GM12873 (cell line): ENCODE results near the gene PPP1R15B.
A peak's percentile ranks its signal among the peaks of the same experiment; 100 is the strongest.

Experiments
- TF ChIP-seq, protein P1 (sequence below): IDR thresholded peaks from 2 replicates; pipeline ENCODE4 v1.5.1; 2012; ENCODE audit warnings: low read depth, mild to moderate bottlenecking, moderate library complexity, low read length, control low read depth; ENCODE audit not compliant: insufficient read depth; ENCODE audit errors: missing control alignments

Gene PPP1R15B

DNA sequence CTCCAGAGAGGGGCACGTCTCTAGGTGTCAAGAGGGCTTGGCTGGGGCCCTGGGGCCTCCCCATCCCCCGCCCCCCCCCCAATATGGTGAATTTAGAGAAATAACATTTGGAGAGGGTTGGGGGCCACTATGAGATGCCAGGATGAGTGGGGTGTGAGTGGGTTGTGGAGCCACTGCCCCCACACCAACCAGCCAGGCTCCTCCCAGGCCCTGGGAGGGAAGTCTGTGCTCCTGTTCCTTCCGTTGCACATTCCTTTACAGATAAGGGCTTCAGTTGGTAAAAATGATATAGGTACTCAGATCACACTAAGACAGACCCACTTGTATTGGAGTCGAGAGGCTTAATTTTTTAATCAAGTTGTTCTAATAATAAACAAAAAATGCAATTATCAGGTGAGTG, 51.3 kb downstream of the PPP1R15B start:
- TF ChIP-seq, protein P1, sequence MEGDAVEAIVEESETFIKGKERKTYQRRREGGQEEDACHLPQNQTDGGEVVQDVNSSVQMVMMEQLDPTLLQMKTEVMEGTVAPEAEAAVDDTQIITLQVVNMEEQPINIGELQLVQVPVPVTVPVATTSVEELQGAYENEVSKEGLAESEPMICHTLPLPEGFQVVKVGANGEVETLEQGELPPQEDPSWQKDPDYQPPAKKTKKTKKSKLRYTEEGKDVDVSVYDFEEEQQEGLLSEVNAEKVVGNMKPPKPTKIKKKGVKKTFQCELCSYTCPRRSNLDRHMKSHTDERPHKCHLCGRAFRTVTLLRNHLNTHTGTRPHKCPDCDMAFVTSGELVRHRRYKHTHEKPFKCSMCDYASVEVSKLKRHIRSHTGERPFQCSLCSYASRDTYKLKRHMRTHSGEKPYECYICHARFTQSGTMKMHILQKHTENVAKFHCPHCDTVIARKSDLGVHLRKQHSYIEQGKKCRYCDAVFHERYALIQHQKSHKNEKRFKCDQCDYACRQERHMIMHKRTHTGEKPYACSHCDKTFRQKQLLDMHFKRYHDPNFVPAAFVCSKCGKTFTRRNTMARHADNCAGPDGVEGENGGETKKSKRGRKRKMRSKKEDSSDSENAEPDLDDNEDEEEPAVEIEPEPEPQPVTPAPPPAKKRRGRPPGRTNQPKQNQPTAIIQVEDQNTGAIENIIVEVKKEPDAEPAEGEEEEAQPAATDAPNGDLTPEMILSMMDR: no peak

DNA sequence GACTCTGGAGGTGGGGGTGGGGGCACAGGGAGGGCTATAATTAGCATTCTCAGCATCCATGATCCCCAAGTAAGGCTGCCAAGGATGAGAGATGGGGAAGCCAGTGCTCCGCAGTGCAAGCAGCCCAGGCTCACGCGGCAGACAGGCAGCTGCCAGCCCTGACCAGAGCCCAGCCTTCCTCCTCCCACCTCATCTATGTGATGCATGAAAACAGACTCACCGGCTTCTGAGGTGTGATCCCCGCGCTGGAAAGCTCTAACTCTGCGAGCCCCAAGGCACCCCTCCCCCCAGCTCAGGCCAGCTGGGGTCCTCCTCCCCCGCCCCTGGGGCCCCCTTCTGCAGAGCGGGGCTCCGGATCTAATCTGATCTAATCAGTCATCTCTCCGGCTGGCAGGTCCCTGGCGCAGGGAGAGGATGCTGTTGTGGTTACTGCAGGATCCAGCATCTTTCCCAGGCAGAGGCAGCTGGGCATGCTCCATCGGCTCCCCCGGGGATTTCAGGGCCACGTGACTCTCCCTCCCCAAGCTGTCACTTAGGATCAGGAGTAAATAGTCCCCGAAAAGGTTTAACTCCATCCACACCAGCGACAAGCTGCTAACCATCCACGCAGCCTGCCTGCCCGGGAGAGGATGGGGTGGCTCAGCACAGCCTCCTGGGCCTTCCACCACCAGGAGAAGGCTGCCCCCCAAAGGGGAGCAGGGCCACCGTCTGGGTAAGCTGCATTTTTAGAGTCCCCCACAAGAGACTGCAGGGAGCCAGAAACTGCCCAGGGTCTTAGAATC, 52.0 kb downstream of the PPP1R15B start, which contains the start of gene PLEKHA6:
Gene PLEKHA6, minus strand, starts transcription at position 456 of the 782 bp plus-strand sequence. CDS start 86,202 bp downstream, outside the sequence.
- TF ChIP-seq, protein P1: peak; percentile 3

DNA sequence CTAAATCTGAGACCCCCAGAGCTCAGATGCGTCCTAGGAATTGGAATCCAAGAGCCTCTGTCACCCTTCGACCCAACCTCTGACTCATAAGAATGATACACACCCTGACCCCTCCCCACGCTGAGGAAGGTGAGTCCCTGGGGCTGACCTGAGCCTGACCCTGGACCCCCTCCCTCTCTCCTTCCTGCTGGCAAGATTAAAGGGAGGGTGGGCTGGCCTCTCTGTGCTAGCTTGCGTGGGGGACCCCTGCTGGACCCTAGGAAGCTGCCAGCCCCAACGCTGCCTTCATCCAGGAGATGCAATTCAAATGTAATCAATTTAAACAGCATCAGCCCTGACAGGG, 52.5 kb downstream of the PPP1R15B start:
- TF ChIP-seq, protein P1: no peak

DNA sequence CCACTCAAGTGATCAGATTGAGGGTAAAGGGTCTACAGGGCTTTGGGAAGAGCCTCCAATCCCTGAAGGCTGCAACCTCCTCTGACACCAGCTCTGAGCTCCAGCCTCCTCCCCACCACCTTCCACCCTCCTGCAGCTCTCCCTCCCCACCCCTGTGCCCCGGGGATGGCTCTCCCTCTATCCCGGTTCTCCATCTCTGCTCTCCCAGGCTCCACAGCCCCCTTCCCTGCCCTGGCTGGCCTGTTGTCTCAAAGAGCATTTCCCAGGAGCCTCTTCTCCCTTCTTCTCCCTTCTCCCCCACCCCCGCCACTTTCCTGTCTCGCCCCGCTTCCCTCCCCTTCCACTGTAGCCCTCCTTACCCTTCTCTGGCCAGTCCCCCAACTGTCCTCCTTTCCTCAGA, 53.0 kb downstream of the PPP1R15B start:
- TF ChIP-seq, protein P1: no peak

DNA sequence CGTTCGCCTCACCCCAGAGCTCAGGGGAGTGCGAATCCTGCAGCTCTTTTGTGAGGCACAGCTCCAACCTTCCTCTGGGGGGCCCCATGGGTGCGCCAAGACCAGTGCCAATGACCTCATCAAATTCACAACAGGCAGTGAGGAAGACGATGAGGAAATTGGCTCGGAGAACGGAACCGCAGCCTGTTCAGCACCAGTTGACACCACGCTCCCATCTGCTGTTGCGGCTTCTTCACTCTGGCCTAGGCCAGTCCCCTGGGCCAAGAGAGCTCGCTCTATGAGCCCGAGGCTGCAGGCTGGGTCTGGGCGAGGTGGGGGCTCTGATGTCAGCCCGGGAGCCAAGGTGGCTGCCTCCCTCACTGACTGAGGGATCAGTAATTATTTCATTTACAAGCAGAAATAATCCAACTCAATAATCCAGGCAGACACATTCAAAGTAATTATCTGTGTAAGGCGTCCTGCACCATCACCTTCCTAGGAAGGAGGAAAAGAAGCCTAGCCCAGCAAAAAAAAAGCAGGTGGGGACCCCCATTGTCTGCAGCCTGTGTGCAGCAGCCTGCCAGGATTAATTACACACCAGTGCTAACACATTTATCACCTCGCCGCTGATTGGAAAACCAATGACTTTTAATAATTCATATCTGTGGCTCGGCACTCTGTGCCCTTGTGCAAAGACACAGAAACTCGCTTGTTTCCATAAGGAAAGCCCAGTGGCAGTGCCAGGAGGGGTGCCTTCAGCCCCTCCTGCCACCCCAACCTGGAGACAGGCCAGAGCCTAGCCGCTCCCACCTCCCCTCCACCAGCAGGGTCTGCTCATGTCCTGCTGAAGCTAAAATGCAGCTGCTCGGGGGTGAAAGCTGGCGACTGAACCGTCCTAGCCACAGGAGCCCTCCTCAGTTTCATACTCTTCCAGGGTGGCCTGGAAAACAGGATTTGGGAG, 53.8 kb downstream of the PPP1R15B start:
- TF ChIP-seq, protein P1: peak; percentile 25

DNA sequence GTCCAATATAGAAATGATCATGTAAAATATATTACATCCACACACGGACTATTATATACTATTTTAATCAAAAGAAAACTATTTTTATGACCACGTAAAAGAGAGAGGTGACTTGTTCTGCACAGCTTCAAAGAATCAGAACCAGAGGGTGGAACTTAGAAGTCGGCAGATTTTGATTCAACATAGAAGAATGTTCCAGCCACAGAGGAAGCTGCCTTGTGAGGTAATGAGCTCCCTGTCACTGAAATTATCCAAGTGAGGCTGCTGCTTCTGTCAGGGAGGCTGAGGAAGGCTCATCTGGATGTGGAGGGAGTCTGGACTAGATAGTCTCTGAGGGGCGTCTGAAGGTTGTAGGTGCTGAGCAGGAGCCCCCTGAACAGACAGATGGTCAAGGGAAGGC, 54.6 kb downstream of the PPP1R15B start:
- TF ChIP-seq, protein P1: no peak

DNA sequence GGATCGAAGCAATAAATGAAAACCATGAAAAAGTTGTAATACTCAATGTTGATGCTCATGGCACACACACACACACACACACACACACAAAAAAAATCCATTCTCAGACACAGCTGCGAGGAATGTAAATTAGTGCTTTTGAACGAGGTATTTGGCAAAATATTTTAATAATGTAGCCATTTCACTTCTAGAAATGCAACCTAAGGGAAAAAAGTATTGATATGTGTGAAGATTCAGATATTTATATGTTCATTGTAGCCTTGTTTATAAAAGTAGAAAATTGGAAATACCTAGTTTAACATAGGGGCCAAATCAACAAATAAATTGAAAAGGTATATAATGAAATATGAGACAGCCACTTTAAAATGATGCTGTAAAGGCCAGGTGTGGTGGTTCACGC, 55.7 kb downstream of the PPP1R15B start:
- TF ChIP-seq, protein P1: no peak
